GM21576 (cell line): ENCODE measurements around the gene SH3BGRL2.

Experiments used
- ATAC-seq: cut with Tn5 transposase; IDR thresholded peaks from one replicate; pipeline ENCODE4 v1.9.1; 2021; ENCODE audit warnings: mild to moderate bottlenecking, moderate library complexity; ENCODE audit not compliant: unreplicated experiment

The SH3BGRL2 gene

DNA sequence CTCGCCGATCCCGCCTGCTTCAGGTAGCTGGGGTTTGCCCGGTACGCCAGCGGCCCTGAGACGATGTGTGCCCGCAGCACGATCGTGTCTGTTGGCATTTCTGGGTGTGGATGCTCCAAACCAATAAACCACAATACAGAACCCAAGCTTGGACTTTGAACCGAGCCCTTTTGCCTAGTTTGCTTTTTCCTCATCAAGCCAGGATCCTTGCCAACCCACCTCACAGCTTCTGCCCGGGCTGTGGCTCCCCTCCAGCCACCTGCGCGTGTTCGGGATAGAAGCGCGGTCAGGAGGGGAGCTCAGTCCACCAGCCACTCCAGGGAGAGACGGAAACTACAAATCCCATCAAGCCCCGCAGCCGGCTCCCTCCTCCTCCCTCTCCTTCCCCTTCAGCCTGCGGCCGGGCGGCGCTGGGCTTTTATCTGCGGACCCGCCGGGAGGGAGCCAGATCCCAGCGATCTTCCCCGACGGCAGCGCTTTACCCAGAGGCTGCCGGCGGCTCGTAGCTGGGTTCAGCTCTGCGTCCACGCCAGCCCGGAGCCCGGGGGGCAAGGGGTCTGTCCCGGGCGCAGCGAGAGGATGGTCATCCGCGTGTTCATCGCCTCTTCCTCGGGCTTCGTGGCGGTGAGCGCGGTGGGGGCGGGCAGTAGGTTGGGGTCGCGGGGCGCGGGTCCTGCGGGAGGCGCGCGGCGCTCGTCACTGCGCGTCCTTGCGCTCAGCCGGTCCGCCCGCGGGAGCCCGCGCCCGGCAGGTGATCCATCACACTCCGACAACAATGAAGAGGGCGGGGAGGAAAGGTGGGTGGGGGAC lies at the start of gene SH3BGRL2:
SH3BGRL2 (plus strand) TSS at position 447 of the 810 bp plus-strand sequence; CDS start at position 580, 133 bp downstream.
- peak; percentile 50 for ATAC-seq

DNA sequence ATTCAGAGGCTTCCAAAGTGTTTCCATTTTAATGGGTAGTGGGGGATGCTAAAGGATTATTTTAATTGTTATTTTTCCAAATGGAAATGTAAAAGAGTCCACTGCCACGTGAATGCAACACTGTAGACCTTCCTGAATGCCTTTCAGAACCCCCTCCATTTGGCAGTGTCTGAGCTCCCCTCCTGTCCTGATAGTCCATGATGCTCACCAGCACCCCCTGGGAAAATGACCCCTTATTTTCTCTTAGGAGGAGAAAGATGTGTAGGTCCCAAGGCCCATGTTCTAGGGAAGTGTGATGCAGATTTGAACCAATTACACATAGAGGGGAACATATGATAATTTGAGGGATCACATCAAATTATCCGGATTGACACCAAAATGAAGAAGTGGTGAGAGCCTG lies 46.8 kb upstream of the SH3BGRL2 start:
- ATAC-seq: no peak

DNA sequence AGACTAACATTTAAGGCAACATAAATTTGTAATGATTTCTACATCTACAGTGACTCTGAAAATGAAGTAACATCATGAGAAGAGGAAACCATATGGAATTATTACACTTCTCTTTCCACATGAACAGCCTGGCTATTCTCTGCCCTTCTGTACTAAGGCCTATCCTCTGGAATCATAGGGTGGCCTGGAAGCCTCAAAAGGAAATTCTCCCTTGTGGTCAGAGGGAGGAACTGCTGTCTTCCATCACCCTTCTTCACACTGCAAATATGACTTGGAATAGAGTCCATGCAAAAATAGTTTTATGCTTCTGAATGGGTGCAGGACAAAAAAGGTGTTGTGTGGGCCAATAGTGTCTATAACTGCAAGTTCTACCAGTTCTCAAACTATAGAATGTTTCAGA lies 44.6 kb upstream of the SH3BGRL2 start:
- no peak for ATAC-seq

DNA sequence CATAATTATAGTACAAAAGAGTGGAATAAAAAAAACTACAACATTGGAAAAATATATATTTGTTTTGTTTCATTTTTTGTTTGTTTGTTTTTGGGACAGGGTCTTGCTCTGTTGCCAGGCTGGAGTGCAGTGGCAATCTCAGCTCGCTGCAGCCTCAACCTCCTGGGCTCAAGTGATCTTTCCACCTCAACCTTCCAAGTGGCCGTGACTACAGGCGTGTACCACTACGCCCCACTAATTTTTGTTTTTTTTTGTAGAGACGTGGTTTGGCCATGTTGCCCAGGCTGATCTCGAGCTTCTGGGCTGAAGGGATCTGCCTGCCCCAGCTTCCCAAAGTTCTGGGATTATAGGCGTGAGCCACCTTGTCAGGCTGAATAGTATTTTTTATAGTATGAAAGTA lies 41.4 kb upstream of the SH3BGRL2 start:
- no peak for ATAC-seq

- ATAC-seq: no peak
These were observed 34.0 kb upstream of the SH3BGRL2 start for GRCh38 chr6:79597155-79597554.

DNA sequence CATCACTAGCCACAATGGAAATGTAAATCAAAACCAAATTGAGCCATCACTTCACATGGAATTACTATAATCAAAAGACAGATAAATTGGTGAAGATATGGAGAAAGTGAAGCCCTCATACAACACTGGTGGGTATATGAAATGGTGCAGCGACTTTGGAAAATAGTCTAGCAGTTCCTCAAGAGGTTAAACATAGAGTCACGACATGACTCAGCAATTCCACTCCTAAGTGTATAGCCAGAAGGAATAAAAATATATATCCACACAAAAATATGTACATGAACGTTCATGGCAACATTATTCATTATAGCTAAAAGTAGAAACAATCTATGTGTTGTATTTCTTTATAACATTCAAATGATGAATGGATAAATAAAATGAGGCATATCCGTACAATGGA lies 33.1 kb upstream of the SH3BGRL2 start:
- no peak for ATAC-seq

- ATAC-seq: no peak
These were observed 31.3 kb upstream of the SH3BGRL2 start for GRCh38 chr6:79599725-79600259.

DNA sequence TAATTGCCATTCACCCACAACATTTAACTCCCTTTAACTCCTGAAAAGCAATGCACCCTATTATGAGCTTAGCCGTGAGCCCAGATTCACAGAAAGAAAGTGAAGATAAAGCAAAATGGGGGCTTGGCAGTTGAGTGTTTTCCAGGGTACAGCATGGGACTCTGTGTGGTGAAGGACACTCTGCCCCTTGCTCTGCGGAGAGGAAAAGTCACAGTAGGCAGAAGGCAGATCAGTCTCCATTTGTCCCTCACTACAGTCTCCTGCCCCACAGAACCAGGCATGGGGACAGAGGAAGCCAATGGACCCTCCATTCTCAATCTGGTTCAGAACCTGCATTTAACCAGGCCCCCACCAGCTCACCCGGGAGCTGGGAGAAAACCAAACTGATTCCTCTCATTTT lies 30.8 kb upstream of the SH3BGRL2 start:
- ATAC-seq: no peak

DNA sequence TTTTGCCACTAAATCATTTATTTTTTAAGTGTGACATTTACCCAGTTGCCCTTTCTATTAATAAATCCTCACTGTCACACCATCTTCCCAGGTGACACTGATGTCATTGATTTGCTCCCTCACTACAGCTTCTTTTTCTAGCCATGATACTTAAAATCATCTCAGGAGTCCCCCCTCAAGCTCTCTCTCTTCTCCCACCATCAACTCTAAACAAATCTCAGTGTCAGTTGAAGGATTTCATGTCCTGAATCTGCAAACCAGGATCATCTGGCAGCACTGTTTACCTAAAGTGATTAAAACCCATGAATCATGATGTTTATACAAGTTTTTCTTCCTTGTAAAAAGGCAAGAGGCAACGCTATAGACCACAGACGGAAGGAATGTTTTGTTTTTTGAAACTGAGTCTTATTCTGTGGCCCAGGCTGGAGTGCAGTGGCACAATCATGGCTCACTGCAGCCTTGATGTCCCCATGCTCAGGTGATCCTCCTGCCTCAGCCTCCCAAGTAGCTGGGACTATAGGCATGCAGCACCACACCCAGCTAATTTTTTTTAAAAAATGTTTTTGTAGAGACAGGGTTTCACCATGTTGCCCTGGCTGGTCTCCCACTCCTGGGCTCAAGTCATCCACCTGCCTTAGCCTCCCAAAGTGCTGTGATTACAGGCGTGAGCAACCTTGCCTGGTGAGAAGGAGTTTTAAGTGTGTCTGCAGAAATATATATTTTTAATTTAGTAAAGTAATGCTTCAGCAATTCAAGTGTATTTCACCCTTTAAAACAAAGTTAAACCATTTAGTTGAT lies 30.1 kb upstream of the SH3BGRL2 start:
- ATAC-seq: no peak

DNA sequence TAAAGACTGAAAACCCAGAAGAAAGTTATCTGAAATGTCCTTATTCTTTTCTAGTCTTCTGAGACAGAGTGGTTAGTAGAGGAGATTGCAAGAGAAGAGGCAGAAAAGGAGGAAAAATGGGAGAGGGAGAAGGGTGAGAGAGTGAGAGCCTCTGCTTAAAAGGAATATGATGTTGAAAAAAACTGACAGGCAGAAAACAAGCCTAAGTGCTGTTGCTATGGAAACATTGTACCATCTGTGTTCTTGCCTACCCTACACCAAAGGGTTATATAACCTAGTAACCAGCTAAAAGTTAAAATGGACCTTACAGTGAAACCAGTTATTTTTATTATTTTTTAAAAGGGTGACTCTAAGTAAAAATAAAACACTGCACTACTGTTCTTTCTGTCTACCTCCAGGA lies 28.3 kb upstream of the SH3BGRL2 start:
- no peak for ATAC-seq

DNA sequence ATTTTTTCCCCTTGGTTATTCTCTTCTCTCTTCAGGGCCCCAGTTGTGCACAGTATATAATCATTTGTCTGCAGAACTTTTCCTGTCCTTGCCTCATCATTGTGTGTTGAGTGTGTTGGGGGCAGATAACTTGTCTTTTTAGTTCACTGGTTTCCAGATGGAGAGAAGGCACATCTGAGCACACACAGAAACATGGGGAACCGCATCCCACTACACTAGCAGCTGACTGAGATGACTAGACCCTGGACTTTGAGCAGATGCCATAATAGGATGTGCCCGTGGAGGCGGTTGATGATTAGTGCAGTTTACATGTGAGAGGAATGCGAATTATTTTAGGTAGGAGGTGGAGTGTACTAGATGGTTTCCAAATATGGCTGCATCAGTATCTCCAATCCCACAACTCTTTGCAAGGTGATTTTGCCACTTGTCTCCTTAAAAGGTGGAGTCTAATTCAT lies 26.5 kb upstream of the SH3BGRL2 start:
- no peak for ATAC-seq

DNA sequence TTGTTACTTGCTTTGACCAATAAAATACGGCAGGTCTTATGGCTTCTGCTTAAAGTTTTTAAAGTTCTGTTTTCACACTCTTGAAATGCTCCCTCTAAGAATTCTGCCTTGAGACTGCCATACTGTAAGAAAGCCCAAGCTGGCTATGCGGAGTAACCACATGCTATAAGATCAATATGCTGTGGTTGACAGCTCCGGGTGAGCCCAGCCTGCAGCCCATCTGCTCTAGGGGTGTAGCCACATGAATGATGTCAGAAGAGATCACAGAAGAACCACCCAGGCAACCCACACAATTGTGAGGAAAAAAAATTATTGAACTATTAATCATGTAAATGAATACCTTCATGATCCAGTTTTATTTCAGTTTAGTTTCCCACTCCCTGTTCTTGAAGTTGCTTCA lies 26.1 kb upstream of the SH3BGRL2 start:
- no peak for ATAC-seq

DNA sequence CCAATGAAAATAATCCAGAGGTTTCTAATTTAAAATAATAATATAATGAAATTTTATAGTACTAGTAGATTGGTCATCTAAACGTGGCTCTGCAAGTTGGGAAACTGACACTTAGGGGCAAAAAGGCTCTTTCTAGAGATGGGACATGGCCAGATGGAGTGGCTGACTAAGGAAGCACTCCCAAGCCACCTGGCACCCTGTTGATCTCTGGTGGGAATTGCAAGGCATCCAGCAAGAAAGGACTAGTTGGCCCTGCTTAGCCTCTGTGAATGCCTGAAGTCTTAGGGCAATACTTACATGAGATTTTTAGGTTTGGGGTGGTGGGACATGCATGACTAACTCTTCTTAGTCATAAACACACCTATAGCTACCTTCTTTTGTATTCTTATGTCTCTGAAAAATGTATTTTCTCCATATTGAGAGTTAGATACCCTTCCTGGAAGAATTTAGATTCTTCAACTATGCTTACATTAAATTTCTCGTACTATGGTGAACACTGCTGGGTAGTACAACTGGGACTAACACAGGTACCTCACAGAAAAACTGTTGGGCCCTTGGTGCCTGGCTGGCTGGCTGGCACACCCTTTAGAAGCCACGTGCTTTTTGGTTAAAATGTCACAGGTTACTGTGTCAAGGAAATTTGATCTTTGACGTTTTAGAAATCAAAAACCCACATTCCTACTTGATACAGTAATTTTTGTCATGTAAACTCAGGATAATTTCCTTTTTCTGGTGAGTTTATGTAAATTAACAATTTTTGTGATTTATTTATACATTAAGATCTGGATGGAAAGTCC lies 25.0 kb upstream of the SH3BGRL2 start:
- ATAC-seq: no peak

DNA sequence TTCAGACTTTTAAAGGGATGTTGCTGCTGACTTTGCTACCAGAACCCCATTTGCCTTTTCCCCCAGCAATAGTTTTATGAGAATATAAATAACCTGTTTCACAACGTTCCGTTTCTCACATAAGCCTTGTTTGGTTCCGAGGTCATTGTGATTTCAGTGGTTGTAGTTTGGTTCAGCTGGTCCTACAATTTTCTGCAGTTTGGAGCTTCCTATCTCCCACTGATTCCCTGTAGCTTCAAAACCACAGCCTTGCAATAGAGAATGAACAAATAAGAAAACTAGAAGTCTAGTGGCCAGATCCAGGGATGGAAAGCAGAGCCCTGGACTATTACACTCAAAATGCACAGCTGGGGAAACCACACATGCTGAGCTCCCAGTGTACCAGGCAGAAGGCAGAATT lies 24.1 kb upstream of the SH3BGRL2 start:
- no peak for ATAC-seq

- no peak for ATAC-seq
These were observed 22.6 kb upstream of the SH3BGRL2 start for GRCh38 chr6:79608334-79609224.

GRCh38 chr6:79609225-79609595 lies 21.9 kb upstream of the SH3BGRL2 start:
- ATAC-seq: no peak

- no peak for ATAC-seq
These were observed 20.7 kb upstream of the SH3BGRL2 start for GRCh38 chr6:79610306-79611009.

- no peak for ATAC-seq
These were observed 18.7 kb upstream of the SH3BGRL2 start for GRCh38 chr6:79612457-79612856.

- ATAC-seq: no peak
These were observed 18.2 kb upstream of the SH3BGRL2 start for GRCh38 chr6:79612918-79613317.
